ENCODE measurements around the gene HHAT.

- TF ChIP-seq, protein P1, sequence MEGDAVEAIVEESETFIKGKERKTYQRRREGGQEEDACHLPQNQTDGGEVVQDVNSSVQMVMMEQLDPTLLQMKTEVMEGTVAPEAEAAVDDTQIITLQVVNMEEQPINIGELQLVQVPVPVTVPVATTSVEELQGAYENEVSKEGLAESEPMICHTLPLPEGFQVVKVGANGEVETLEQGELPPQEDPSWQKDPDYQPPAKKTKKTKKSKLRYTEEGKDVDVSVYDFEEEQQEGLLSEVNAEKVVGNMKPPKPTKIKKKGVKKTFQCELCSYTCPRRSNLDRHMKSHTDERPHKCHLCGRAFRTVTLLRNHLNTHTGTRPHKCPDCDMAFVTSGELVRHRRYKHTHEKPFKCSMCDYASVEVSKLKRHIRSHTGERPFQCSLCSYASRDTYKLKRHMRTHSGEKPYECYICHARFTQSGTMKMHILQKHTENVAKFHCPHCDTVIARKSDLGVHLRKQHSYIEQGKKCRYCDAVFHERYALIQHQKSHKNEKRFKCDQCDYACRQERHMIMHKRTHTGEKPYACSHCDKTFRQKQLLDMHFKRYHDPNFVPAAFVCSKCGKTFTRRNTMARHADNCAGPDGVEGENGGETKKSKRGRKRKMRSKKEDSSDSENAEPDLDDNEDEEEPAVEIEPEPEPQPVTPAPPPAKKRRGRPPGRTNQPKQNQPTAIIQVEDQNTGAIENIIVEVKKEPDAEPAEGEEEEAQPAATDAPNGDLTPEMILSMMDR (IDR thresholded peaks at IDR 0.05) = no peak
- no peak for TF ChIP-seq POLR2A (IDR thresholded peaks at IDR 0.05)
- no peak for TF ChIP-seq EP300 (IDR thresholded peaks at IDR 0.05)
These were observed 335.2 kb downstream of the HHAT start for GRCh38 chr1:210663730-210664573.
